ENCODE results near the gene RHNO1. TPM values are rescaled to one million over a fixed set of nuclear protein-coding genes. Genes with fewer than 3 reads are reported as not detected.

The RHNO1 gene
- total RNA-seq, result 18.4 and 35.8 TPM in 2 replicates

GRCh38 chr12:2877047-2877952 lies at the start of gene RHNO1, which contains the start of gene FOXM1:
RHNO1 (plus strand) TSS chr12:2877223; CDS start chr12:2885367, 8,144 bp downstream.
FOXM1 (minus strand) TSS chr12:2877174; CDS start chr12:2874478, 2,696 bp downstream.

GRCh38 chr12:2834581-2835491 lies 42.2 kb upstream of the RHNO1 start, which contains the start of gene NRIP2:
NRIP2 (minus strand) TSS chr12:2835035; CDS start chr12:2834983, 52 bp downstream.

GRCh38 chr12:2857021-2857431 lies 20.0 kb upstream of the RHNO1 start, which contains the start of gene TEX52:
TEX52 (minus strand) TSS chr12:2857039; CDS start chr12:2857026, 13 bp downstream.

GRCh38 chr12:2890388-2891239 lies 13.6 kb downstream of the RHNO1 start, which contains the start of gene TULP3:
TULP3 (plus strand) TSS chr12:2890891; CDS start chr12:2890948, 57 bp downstream.

Other genes starting within 250 kb of the RHNO1 start
- gene FKBP4, start 82.3 kb upstream of the RHNO1 start, total RNA-seq, result 25.8 and 50.5 TPM in 2 replicates
- 24.1 and 31.7 TPM in 2 replicates for gene ITFG2, start 64.6 kb upstream of the RHNO1 start, total RNA-seq
- not detected in 2 replicates for gene NRIP2, start 42.2 kb upstream of the RHNO1 start, total RNA-seq
- not detected in 2 replicates for gene TEX52, start 20.2 kb upstream of the RHNO1 start, total RNA-seq
- gene FOXM1, start within 50 bp of the RHNO1 start, total RNA-seq, result 2.6 and 41.4 TPM in 2 replicates
- 46.8 and 72.7 TPM in 2 replicates for gene TULP3, start 13.7 kb downstream of the RHNO1 start, total RNA-seq
- 17.9 and 19.9 TPM in 2 replicates for gene TEAD4, start 82.2 kb downstream of the RHNO1 start, total RNA-seq
- 23.0 and 84.6 TPM in 2 replicates for gene TSPAN9, start 200.2 kb downstream of the RHNO1 start, total RNA-seq

Data from placental pericyte (primary cell).